GM23338 (cell line): ENCODE data around the gene RNF34. TPM values are rescaled to one million over a fixed set of nuclear protein-coding genes. Genes with fewer than 3 reads are reported as not detected.

ENCODE experiments used
- ATAC-seq: fragments of 200-7000 bp; cut with Tn5 transposase; 3 replicates; pipeline ENCODE4 v1.9.1; 2020
- DNase-seq: peaks from one replicate; pipeline ENCODE4 v3.0.0-alpha.2; 2015; ENCODE audit warnings: low spot score
- H2AFZ ChIP-seq: fragments of 200-600 bp; sonication (generic); 2 replicates; pipeline ENCODE4 v1.8.0; 2016; ENCODE audit warnings: antibody characterized with exemption, mild to moderate bottlenecking, moderate library complexity
- H3F3A ChIP-seq: fragments of 200-600 bp; sonication (generic); replicated peaks from 2 replicates; pipeline ENCODE4 v1.8.0; 2017; ENCODE audit warnings: antibody characterized with exemption, mixed run types, low read depth
- H3K27ac ChIP-seq: fragments of 200-600 bp; sonication (generic); 2 replicates; pipeline ENCODE4 v1.6.1; 2016; ENCODE audit warnings: low read depth
- H3K27me3 ChIP-seq: fragments of 200-600 bp; sonication (generic); 2 replicates; pipeline ENCODE4 v1.8.0; 2016; ENCODE audit warnings: mild to moderate bottlenecking, mixed run types, moderate library complexity; ENCODE audit not compliant: insufficient read depth
- H3K36me3 ChIP-seq: fragments of 200-600 bp; sonication (generic); 2 replicates; pipeline ENCODE4 v1.8.0; 2016; ENCODE audit warnings: mild to moderate bottlenecking; ENCODE audit not compliant: insufficient read depth
- H3K4me1 ChIP-seq: fragments of 200-600 bp; sonication (generic); 2 replicates; pipeline ENCODE4 v1.8.0; 2016; ENCODE audit warnings: mild to moderate bottlenecking, moderate library complexity; ENCODE audit not compliant: insufficient read depth
- H3K4me2 ChIP-seq: fragments of 200-600 bp; sonication (generic); 2 replicates; pipeline ENCODE4 v1.7.1; 2017; ENCODE audit warnings: mixed run types
- H3K4me3 ChIP-seq: fragments of 200-600 bp; sonication (generic); 2 replicates; pipeline ENCODE4 v1.6.1; 2016; ENCODE audit warnings: mixed run types
- H3K79me2 ChIP-seq: fragments of 200-600 bp; sonication (generic); replicated peaks from 2 replicates; pipeline ENCODE4 v1.8.0; 2017; ENCODE audit warnings: mild to moderate bottlenecking; ENCODE audit not compliant: insufficient read depth
- H3K9me2 ChIP-seq: fragments of 200-600 bp; sonication (generic); 2 replicates; pipeline ENCODE4 v1.8.0; 2017; ENCODE audit not compliant: insufficient read depth
- H4K20me1 ChIP-seq: fragments of 200-600 bp; sonication (generic); replicated peaks from 2 replicates; pipeline ENCODE4 v1.8.0; 2017; ENCODE audit warnings: mild to moderate bottlenecking; ENCODE audit not compliant: insufficient read depth
- H3K27ac Mint-ChIP-seq: 2 replicates; pipeline ENCODE4 v1.8.0; 2020; ENCODE audit warnings: inconsistent platforms, mild to moderate bottlenecking, moderate library complexity, mixed read lengths
- H3K27me3 Mint-ChIP-seq: 3 replicates; pipeline ENCODE4 v1.8.0; 2022; ENCODE audit warnings: low read depth, mild to moderate bottlenecking, moderate library complexity, mixed read lengths, inconsistent platforms; ENCODE audit not compliant: insufficient read depth, poor library complexity
- H3K36me3 Mint-ChIP-seq: 3 replicates; pipeline ENCODE4 v1.8.0; 2021; ENCODE audit warnings: low read depth, mild to moderate bottlenecking, inconsistent platforms, moderate library complexity, mixed read lengths
- H3K4me1 Mint-ChIP-seq: 3 replicates; pipeline ENCODE4 v1.8.0; 2020; ENCODE audit warnings: mild to moderate bottlenecking, inconsistent platforms, mixed read lengths
- H3K4me3 Mint-ChIP-seq: 3 replicates; pipeline ENCODE4 v1.8.0; 2021; ENCODE audit warnings: moderate library complexity, mild to moderate bottlenecking, inconsistent platforms, mixed read lengths
- H3K9me3 Mint-ChIP-seq: 3 replicates; pipeline ENCODE4 v1.8.0; 2020; ENCODE audit warnings: moderate library complexity, mild to moderate bottlenecking, inconsistent platforms, mixed read lengths
- CREB1 ChIP-seq: fragments of 250-450 bp; sonication (Bioruptor Pico); IDR thresholded peaks from 2 replicates; pipeline ENCODE4 v1.5.0; 2020; ENCODE audit warnings: low read depth, mild to moderate bottlenecking, moderate library complexity
- EZH2 ChIP-seq: fragments of 200-600 bp; sonication (generic); IDR thresholded peaks from one replicate; pipeline ENCODE4 v1.8.0; 2017; ENCODE audit warnings: antibody characterized with exemption, mild to moderate bottlenecking, low read depth; ENCODE audit not compliant: unreplicated experiment
- EZH2phosphoT487 ChIP-seq: fragments of 200-600 bp; sonication (generic); IDR thresholded peaks from one replicate; pipeline ENCODE4 v1.8.1; 2018; ENCODE audit warnings: antibody characterized with exemption; ENCODE audit not compliant: unreplicated experiment
- JUNB ChIP-seq: IDR thresholded peaks from one replicate; pipeline ENCODE4 v1.6.1; 2016; ENCODE audit warnings: antibody characterized with exemption; ENCODE audit not compliant: unreplicated experiment
- NANOG ChIP-seq: IDR thresholded peaks from 2 replicates; pipeline ENCODE4 v1.6.1; 2016; ENCODE audit warnings: antibody characterized with exemption, borderline replicate concordance
- POLR2AphosphoS5 ChIP-seq: IDR thresholded peaks from 2 replicates; pipeline ENCODE4 v1.6.1; 2016; ENCODE audit warnings: antibody characterized with exemption, low read depth
- STAT1 ChIP-seq: IDR thresholded peaks from one replicate; pipeline ENCODE4 v1.6.1; 2016; ENCODE audit warnings: antibody characterized with exemption; ENCODE audit not compliant: unreplicated experiment
- ZNF114 ChIP-seq: fragments of 250-450 bp; sonication (Bioruptor Pico); IDR thresholded peaks from 2 replicates; pipeline ENCODE4 v1.5.0; 2020; ENCODE audit warnings: mild to moderate bottlenecking, moderate library complexity
- ZNF331 ChIP-seq: fragments of 250-450 bp; sonication (Bioruptor Pico); IDR thresholded peaks from 2 replicates; pipeline ENCODE4 v1.5.0; 2020; ENCODE audit warnings: low read depth, mild to moderate bottlenecking, moderate library complexity
- polyA plus RNA-seq: library from polyadenylated mRNA; unstranded; fragments of >200 nt; fragmentation: Nextera tagmentation; extraction: Ambion mirVana; gene quantifications from 2 replicates; pipeline ENCODE4 v1.2.1, GENCODE V29; 2016
- total RNA-seq: library from RNA; depleted of rRNA; stranded (reverse); fragments of >200 nt; shearing (Covaris generic); gene quantifications from 2 replicates; pipeline ENCODE4 v1.2.3, GENCODE V29; 2014
- TF ChIP-seq, protein P1 (sequence below), 2 experiments: fragments of 200-600 bp in 1 of 2; sonication (generic) in 1 of 2; conservative IDR thresholded peaks; 2 replicates each; pipeline versions ENCODE4 v1.5.1 to v1.6.1; 2016 to 2017; ENCODE audit warnings: antibody characterized with exemption in 2 of 2, low read depth in 2 of 2, mild to moderate bottlenecking in 2 of 2, moderate library complexity in 1 of 2
- TF ChIP-seq, protein P2 (sequence below): fragments of 250-450 bp; sonication (Bioruptor Pico); IDR thresholded peaks from 2 replicates; pipeline ENCODE4 v1.5.0; 2020; ENCODE audit warnings: mild to moderate bottlenecking, moderate library complexity
- TF ChIP-seq, protein P3 (sequence below): IDR thresholded peaks from 2 replicates; pipeline ENCODE4 v1.6.1; 2016; ENCODE audit warnings: antibody characterized with exemption
- TF ChIP-seq, protein P4 (sequence below): IDR thresholded peaks from one replicate; pipeline ENCODE4 v1.6.1; 2018; ENCODE audit warnings: antibody characterized with exemption; ENCODE audit not compliant: unreplicated experiment

RNF34 gene
- total and polyA plus RNA-seq, 2 experiments from 2014 or later, result 47.2 to 63.3 TPM

DNA sequence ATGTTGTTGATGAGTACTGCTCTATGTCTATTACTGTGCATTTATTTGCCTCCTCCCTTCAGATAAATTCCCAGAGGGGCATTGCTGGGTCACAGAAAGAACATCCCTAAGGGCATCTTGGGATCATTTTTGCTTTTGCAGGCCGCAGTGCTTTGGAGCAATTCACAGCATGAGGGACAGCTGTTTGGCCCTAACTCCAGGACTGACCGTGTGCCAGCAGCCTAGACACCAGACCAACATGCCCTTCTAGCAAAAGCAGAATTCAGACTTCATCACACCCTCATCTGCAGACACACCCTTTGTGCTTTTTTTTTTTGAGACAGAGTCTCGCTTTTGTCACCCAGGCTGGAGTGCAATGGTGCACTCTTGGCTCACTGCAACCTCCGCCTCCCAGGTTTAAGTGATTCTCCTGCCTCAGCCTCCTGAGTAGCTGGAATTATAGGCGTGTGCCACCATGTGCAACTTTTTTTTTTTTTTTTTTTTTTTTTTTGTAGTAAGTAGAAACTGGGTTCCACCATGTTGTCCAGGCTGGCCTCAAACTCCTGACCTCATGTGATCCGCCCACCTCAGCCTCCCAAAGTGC, 31.0 kb downstream of the RNF34 start:
- no peaks in the 10 kb centered on the region for H3K4me1 ChIP-seq
- Mint-ChIP-seq H3K9me3 (no peaks in the 10 kb centered on the region), H3K36me3 (peaks cover 94% of the 10 kb centered on the region), H3K4me3 (no peak overlapping the region), H3K27ac (no peak overlapping the region), H3K4me1 (no peaks in the 10 kb centered on the region), H3K27me3 (peaks cover 4% of the 10 kb centered on the region)
- TF ChIP-seq, protein P1, sequence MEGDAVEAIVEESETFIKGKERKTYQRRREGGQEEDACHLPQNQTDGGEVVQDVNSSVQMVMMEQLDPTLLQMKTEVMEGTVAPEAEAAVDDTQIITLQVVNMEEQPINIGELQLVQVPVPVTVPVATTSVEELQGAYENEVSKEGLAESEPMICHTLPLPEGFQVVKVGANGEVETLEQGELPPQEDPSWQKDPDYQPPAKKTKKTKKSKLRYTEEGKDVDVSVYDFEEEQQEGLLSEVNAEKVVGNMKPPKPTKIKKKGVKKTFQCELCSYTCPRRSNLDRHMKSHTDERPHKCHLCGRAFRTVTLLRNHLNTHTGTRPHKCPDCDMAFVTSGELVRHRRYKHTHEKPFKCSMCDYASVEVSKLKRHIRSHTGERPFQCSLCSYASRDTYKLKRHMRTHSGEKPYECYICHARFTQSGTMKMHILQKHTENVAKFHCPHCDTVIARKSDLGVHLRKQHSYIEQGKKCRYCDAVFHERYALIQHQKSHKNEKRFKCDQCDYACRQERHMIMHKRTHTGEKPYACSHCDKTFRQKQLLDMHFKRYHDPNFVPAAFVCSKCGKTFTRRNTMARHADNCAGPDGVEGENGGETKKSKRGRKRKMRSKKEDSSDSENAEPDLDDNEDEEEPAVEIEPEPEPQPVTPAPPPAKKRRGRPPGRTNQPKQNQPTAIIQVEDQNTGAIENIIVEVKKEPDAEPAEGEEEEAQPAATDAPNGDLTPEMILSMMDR (conservative IDR thresholded peaks at IDR 0.05; ENCODE audit: low read depth in 2 of 2), result no peak
- no peak for TF ChIP-seq CREB1 (CRISPR knock-in tag)
- no peak for TF ChIP-seq ZNF331 (CRISPR knock-in tag)
- TF ChIP-seq POLR2AphosphoS5, result no peak
- no peak for TF ChIP-seq STAT1
- no peak for TF ChIP-seq NANOG
- TF ChIP-seq EZH2phosphoT487, result no peak
- TF ChIP-seq, protein P2, sequence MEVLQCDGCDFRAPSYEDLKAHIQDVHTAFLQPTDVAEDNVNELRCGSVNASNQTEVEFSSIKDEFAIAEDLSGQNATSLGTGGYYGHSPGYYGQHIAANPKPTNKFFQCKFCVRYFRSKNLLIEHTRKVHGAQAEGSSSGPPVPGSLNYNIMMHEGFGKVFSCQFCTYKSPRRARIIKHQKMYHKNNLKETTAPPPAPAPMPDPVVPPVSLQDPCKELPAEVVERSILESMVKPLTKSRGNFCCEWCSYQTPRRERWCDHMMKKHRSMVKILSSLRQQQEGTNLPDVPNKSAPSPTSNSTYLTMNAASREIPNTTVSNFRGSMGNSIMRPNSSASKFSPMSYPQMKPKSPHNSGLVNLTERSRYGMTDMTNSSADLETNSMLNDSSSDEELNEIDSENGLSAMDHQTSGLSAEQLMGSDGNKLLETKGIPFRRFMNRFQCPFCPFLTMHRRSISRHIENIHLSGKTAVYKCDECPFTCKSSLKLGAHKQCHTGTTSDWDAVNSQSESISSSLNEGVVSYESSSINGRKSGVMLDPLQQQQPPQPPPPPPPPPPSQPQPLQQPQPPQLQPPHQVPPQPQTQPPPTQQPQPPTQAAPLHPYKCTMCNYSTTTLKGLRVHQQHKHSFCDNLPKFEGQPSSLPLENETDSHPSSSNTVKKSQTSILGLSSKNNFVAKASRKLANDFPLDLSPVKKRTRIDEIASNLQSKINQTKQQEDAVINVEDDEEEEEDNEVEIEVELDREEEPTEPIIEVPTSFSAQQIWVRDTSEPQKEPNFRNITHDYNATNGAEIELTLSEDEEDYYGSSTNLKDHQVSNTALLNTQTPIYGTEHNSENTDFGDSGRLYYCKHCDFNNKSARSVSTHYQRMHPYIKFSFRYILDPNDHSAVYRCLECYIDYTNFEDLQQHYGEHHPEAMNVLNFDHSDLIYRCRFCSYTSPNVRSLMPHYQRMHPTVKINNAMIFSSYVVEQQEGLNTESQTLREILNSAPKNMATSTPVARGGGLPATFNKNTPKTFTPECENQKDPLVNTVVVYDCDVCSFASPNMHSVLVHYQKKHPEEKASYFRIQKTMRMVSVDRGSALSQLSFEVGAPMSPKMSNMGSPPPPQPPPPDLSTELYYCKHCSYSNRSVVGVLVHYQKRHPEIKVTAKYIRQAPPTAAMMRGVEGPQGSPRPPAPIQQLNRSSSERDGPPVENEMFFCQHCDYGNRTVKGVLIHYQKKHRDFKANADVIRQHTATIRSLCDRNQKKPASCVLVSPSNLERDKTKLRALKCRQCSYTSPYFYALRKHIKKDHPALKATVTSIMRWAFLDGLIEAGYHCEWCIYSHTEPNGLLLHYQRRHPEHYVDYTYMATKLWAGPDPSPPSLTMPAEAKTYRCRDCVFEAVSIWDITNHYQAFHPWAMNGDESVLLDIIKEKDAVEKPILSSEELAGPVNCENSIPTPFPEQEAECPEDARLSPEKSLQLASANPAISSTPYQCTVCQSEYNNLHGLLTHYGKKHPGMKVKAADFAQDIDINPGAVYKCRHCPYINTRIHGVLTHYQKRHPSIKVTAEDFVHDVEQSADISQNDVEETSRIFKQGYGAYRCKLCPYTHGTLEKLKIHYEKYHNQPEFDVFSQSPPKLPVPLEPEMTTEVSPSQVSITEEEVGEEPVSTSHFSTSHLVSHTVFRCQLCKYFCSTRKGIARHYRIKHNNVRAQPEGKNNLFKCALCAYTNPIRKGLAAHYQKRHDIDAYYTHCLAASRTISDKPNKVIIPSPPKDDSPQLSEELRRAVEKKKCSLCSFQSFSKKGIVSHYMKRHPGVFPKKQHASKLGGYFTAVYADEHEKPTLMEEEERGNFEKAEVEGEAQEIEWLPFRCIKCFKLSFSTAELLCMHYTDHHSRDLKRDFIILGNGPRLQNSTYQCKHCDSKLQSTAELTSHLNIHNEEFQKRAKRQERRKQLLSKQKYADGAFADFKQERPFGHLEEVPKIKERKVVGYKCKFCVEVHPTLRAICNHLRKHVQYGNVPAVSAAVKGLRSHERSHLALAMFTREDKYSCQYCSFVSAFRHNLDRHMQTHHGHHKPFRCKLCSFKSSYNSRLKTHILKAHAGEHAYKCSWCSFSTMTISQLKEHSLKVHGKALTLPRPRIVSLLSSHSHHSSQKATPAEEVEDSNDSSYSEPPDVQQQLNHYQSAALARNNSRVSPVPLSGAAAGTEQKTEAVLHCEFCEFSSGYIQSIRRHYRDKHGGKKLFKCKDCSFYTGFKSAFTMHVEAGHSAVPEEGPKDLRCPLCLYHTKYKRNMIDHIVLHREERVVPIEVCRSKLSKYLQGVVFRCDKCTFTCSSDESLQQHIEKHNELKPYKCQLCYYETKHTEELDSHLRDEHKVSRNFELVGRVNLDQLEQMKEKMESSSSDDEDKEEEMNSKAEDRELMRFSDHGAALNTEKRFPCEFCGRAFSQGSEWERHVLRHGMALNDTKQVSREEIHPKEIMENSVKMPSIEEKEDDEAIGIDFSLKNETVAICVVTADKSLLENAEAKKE (CRISPR knock-in tag), result no peak
- TF ChIP-seq, protein P3, sequence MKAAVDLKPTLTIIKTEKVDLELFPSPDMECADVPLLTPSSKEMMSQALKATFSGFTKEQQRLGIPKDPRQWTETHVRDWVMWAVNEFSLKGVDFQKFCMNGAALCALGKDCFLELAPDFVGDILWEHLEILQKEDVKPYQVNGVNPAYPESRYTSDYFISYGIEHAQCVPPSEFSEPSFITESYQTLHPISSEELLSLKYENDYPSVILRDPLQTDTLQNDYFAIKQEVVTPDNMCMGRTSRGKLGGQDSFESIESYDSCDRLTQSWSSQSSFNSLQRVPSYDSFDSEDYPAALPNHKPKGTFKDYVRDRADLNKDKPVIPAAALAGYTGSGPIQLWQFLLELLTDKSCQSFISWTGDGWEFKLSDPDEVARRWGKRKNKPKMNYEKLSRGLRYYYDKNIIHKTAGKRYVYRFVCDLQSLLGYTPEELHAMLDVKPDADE, result no peak
- no peak for TF ChIP-seq ZNF114 (CRISPR knock-in tag)
- no peak for TF ChIP-seq JUNB
- TF ChIP-seq, protein P4, sequence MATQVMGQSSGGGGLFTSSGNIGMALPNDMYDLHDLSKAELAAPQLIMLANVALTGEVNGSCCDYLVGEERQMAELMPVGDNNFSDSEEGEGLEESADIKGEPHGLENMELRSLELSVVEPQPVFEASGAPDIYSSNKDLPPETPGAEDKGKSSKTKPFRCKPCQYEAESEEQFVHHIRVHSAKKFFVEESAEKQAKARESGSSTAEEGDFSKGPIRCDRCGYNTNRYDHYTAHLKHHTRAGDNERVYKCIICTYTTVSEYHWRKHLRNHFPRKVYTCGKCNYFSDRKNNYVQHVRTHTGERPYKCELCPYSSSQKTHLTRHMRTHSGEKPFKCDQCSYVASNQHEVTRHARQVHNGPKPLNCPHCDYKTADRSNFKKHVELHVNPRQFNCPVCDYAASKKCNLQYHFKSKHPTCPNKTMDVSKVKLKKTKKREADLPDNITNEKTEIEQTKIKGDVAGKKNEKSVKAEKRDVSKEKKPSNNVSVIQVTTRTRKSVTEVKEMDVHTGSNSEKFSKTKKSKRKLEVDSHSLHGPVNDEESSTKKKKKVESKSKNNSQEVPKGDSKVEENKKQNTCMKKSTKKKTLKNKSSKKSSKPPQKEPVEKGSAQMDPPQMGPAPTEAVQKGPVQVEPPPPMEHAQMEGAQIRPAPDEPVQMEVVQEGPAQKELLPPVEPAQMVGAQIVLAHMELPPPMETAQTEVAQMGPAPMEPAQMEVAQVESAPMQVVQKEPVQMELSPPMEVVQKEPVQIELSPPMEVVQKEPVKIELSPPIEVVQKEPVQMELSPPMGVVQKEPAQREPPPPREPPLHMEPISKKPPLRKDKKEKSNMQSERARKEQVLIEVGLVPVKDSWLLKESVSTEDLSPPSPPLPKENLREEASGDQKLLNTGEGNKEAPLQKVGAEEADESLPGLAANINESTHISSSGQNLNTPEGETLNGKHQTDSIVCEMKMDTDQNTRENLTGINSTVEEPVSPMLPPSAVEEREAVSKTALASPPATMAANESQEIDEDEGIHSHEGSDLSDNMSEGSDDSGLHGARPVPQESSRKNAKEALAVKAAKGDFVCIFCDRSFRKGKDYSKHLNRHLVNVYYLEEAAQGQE, result no peak
- no peak for TF ChIP-seq EZH2
- H2AFZ ChIP-seq, result no peak overlapping the region
- no peak overlapping the region for H3K4me3 ChIP-seq
- H3K36me3 ChIP-seq, result peaks cover 51% of the 10 kb centered on the region
- H4K20me1 ChIP-seq, result peaks cover 20% of the 10 kb centered on the region
- no peak overlapping the region for H3K27ac ChIP-seq
- H3K79me2 ChIP-seq, result no peaks in the 10 kb centered on the region; the same call in 1 of the 2 replicates
- H3K27me3 ChIP-seq, result no peaks in the 10 kb centered on the region
- H3K9me2 ChIP-seq, result no peaks in the 10 kb centered on the region
- ATAC-seq, result no peak
- peaks cover 19% of the 10 kb centered on the region; the same call in 1 of the 2 replicates for H3F3A ChIP-seq
- DNase-seq, result no peak
- no peak overlapping the region for H3K4me2 ChIP-seq
